HG02884 (cell line): ENCODE data around the gene BMP7.

Source experiments
- ATAC-seq: cut with Tn5 transposase; IDR thresholded peaks from one replicate; pipeline ENCODE4 v1.9.1; 2021; ENCODE audit warnings: mild to moderate bottlenecking, moderate library complexity; ENCODE audit not compliant: unreplicated experiment

The BMP7 gene

GRCh38 chr20:57231951-57232428 lies 34.5 kb downstream of the BMP7 start:
- no peak for ATAC-seq

DNA sequence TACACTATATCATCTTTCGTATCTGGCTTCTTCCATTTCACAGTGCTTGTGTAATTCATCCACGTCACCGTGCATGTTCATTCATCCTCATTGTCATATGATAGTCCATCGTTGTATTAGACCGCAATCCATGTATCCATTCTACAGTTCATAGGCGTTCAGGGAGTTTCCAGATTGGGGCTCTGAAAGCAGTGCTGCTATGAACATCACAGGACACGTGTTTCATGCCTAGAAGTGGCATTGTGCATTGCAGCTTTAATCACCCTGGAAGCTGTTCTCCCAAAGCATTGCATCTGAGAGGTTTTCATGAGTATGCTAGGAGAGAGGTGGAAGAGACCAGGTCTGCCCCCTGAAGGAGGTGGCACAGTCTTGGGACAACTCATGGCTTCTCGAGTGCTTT lies 35.3 kb downstream of the BMP7 start:
- ATAC-seq: no peak

DNA sequence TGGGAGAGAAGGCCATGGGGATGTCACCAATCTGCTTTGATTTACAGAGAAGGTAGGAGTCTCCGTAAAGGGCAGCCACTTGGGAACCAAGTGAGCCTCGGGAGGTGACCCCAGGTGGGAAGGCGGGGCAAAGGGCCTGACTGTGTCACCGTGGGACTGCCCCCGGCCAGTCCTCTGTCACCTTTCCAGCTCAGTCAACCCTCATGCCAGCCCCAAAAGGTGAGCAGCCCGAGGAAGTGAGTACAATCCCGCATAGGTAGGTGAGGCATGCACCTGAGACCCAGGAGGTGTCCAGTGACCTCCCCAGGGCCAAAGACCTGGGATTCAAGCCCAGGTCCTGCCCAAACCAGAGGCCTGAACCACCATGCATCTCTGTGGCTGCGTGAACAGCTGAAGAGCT lies 36.2 kb downstream of the BMP7 start:
- ATAC-seq: no peak

- ATAC-seq: no peak
Observed at GRCh38 chr20:57229490-57229889, 37.0 kb downstream of the BMP7 start.

GRCh38 chr20:57225830-57226229 lies 40.6 kb downstream of the BMP7 start:
- no peak for ATAC-seq

GRCh38 chr20:57225197-57225733 lies 41.2 kb downstream of the BMP7 start:
- ATAC-seq: no peak

DNA sequence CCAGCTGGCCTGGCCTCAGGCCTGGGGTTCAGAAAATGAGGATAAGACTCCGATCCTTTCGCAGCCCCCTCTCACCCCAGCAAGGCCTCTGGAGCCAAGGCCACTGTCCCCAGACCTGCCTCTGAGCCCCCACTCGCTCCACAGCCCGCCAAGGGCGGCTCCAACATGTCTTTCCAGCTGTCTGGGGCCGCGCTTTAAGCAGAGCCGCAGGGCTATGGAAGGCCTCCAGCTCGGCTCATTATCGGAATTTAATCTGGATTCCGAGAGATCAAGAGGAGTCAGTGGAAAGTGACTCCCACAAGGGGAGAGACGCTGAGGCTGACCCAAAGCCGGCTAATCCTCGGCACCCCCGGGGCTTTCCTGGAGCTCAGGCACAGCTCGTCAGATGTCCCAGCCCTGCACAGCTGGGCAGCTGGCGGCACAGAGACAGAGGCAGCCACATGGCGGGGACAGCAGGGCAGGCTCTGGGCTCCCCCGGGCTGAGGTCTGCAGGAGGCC lies 41.8 kb downstream of the BMP7 start:
- no peak for ATAC-seq

DNA sequence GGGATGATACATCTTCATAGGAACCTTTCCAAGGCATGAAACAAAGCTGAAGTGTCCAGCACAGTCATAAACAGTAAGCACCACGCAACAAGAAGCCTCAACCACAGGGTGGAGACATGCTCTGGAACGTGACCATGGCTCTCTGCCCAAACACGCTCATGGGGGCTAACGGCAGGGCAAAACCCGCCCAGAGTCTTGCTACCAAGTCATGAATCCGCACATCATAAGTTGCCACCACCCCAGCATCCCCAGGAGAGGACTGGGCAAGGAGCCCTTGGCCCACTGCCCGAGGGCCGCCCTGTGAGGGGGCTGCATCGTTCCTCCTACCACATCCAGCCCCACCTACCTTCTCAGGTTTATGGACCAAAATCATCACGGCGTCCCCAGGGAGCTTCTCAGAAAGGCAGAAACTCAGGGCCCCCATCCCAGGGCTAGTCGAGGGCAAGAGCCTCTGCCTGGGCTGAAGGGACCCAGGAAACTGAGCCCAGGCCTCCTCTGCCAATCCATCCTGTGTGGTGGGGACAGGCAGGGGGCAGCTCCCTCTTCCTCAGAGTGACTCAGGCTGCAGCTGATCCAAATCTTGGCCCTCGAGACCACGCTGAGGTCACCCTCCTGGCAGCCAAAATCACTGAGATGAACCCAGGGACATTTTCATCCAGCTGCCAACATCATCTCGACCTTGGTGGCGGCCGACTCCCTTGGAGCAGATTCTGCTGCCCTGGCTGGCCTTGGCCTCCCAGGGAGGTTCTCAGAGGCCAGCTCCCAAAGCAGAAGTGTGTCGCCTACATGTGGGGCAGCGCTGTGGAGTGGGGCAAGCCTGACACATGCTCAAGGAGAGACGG lies 42.6 kb downstream of the BMP7 start:
- ATAC-seq: no peak

DNA sequence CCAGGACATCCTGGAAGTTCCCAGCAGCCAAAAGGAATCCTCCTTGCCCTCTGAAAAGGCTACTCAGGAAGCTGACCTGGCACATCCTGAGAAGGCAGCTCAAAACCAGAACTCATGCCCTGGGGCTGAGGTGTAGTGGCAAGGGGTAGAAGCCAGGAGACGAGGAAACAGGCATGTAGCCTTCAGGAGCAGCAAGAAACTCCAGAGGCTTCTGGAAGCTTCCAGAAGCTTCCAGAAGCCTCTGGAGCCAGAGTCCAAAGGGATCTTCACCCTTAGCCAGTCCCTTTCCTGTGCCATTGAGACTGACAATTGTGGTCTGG lies 43.9 kb downstream of the BMP7 start:
- ATAC-seq: no peak

GRCh38 chr20:57221916-57222630 lies 44.4 kb downstream of the BMP7 start:
- ATAC-seq: no peak

GRCh38 chr20:57220337-57221145 lies 45.9 kb downstream of the BMP7 start:
- no peak for ATAC-seq

DNA sequence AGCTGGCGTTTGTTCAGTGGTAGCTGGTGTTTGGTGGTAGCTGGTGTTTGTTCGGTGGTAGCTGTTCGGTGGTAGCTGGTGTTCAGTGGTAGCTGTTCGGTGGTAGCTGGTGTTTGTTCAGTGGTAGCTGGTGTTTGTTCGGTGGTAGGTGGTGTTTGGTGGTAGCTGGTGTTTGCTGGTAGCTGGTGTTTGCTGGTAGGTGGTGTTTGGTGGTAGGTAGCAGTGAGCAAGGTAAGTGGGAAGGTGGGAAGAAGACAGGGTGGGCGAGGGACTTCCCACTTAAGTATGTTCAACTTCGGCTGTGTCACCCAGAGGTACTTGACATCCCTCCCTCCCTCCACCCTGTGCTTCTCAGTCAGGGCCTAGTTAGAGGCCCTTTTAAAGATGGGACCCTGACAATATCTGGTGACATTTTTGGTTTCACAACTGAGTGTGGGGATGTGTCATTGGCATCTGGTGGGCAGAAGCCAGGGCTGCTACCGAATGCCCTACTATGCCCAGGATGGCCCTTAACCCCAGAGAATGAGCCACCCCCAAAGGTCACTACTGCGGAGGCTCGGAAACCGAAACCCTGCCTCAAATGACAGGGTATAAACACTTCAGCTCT lies 47.3 kb downstream of the BMP7 start:
- no peak for ATAC-seq

GRCh38 chr20:57218489-57218888 lies 48.0 kb downstream of the BMP7 start:
- no peak for ATAC-seq

DNA sequence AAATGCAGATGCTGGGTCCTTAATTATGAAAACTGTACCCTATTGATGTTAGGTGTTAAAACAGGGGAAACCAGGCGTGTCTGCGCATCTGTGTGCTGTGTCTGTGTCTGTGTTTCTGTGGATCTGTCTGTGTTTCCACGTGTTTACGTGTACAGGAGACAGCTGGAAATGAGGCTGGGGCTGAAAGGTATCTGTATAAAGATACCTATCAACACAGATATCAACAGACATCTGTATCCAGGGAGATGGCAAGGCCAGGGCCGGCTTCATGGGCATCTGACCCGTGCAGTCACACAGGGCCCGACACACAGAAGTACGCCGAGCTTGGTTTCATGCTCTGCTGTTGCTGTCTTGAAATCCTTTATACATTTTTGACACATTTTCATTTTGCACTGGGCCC lies 48.6 kb downstream of the BMP7 start:
- ATAC-seq: no peak

GRCh38 chr20:57216669-57217068 lies 49.8 kb downstream of the BMP7 start:
- no peak for ATAC-seq

DNA sequence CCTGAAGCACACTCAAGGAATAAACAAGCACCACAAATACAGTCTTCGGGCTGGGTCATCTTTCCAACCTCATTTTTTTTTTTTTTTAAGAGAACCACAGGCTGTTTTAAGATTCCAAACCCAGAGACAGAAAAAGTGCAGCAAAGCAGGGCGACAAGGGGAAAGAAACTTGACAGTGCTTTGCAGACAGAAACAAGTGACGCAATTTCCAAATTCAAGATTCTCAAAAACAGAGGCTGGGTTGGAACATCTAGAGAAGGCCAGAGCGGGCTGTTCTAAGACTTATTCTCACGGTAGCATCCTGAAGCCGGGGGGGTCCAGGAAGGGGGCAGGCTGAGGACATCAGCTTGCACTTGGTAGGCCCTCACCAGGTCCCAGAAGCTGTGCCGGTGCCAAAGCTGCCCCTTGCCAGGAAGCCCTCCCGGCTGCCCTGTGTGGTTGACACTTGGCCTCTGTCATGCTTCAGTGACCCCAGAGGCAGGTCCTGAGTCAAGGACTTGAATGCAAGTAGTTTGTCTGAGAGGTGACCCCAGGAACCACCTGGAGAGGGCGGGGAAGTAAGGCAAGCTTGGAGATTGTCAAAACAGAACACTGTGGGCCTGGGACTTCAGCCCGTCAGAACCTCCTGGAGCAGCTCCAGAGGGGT lies 50.5 kb downstream of the BMP7 start:
- no peak for ATAC-seq

DNA sequence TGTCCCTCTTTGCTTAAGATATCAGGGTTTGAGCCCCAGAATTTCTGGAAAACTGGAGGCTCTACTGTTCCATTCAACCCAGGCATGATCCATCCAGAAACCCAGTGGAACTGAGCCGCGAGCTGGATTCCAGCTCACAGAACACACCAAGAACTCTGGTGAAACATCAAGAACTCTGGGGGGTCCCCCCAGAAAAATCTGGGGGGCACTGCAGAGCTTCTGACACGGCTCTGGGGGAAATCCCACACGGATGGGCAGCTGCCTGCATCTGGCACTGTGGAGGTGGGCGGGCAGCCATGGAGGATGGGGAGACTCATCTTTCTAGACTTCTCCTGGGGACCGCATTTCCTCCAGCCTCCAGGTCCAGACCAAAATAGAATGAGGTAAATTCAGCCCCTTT lies 51.0 kb downstream of the BMP7 start:
- no peak for ATAC-seq

DNA sequence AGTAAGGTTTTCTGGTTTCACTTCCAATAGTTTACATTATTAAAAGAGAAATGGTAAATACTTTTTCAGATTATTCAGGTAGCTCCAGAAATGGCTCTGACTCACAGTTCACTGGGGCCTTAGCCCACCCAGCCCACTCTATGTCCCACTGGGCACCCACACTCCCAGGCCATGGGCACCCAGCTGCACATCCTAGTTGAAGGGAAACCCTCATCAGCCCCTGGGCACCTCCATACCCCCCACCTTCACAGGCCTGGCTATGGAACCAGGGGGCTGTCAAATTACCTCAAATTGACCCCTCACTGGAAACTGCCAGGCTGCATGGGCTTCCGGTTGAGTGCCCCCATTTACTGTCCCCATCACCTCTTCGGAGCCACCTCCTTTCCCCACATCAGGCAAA lies 51.5 kb downstream of the BMP7 start:
- ATAC-seq: no peak

- no peak for ATAC-seq
Observed at GRCh38 chr20:57214427-57214826, 52.0 kb downstream of the BMP7 start.

DNA sequence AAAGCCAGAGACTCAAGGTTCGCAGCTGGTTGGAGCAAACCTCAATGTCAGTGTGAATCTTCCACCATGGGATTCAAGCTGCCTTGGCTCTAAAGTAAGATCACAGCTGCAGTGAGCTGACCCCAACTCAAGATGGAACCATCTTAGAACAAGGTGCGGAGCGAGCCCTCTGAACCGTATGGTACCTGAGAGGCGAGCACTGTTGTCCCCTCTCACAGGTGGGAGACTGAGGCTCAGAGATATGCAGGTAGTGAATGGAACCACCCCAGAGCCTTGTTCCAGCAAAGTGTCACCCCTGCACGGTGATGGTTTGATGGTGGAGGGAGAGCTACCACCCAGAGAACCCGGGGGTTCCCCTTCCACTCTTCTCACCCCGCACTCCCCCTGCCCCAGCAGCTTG lies 52.5 kb downstream of the BMP7 start:
- ATAC-seq: no peak
